NCI-H2029 treated with DMSO at 0.1 percent for 48 hours (cell line): ENCODE results near the gene THRA.

Experiments used
- DNase-seq: peaks from one replicate; lab custom pipeline; 2025; lab: John Stamatoyannopoulos, UW

The THRA gene

DNA sequence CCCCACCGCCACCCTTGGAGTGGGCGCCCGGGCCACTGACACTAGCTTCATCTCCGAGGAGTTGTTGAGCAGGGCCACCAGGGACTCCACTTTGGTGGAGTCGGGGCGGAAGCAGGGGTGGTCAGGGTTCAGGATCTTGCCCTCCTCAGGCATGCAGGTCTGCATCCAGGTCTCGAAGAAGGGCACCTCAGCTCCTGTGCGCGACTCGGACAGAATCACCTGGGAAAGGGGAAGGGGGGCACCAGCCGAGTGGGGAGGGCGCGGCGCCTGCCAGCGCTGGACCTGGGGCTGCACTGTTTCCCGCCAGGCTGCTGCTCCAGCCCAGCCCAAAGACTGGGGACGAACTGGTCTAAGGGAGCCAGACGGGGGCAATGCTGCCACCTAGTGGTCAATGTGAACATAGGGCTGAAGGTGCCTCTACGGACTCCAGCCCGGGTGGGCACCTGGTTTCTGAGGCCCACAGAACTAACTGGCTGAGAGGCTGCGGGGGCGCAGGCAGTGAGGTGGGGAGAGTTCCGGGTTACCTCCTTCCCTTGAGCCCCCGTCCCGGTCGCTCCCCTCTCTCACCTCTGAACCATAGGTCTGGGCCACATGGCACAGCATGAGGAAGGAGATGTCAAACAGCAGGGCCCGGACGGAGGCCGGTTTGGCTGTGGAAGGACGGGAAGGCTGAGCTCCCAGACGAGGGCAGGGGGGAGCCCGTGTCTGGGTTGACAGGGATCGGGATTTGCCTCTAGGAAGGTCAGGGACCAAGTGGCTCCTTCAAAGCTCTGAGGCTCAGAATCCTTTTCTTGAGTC, 35.8 kb upstream of the THRA start:
- DNase-seq: no peak

DNA sequence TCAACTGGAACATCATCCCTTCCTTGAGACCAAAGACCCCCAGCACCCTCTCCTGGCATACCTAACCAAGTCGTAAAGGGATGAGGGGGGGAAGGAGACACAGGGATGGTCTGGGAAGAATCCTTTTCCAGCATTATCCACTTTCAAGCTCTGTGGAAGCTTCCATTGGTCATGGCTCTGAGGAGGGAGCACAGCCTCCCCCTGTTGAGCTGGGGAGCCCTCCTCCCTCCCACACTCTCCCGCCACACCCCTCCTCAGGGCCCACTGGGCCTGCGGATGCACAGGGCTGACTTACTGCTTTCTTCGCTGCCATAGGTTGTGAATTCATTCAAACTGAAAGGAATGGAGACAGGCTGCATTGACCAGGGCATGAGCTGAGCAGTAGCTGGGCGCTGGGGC, 35.2 kb upstream of the THRA start:
- no peak for DNase-seq

DNA sequence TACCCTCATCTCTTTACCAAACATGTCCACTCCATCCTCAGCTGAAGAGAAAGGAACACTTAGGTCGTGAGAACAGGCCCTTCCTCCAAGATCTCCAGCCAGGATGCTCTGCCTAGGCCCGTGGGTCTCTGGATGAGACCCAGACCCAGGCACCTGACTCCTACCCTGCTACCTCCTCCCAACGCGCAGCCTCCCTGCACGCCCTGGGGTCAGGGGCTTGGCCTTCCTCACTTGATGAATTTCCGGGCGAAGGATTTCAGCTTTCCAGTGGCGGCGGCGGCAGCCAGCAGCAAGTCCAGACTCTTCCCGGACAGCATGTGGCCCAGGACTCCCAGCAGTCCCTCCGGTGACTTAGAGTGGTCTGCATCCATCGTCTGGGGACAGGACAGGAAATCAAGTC, 34.2 kb upstream of the THRA start:
- DNase-seq: no peak

DNA sequence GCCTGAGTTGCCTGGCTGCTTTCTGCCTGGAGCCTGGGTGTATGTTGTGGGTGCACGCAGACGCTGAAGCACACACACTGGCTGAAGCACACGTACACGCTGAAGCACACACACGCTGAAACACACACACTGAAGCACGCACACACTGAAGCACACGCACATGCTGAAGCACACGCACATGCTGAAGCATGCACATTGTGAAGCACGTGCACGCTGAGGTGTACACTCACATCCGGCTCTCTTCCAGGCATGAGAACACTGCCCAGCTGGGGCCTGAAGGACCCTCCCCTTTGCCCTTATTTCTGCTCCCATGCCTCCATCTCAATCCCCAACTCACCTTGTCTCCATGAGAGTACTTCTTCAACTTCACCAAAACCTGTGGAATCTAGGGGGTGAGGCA, 31.1 kb upstream of the THRA start:
- DNase-seq: no peak

DNA sequence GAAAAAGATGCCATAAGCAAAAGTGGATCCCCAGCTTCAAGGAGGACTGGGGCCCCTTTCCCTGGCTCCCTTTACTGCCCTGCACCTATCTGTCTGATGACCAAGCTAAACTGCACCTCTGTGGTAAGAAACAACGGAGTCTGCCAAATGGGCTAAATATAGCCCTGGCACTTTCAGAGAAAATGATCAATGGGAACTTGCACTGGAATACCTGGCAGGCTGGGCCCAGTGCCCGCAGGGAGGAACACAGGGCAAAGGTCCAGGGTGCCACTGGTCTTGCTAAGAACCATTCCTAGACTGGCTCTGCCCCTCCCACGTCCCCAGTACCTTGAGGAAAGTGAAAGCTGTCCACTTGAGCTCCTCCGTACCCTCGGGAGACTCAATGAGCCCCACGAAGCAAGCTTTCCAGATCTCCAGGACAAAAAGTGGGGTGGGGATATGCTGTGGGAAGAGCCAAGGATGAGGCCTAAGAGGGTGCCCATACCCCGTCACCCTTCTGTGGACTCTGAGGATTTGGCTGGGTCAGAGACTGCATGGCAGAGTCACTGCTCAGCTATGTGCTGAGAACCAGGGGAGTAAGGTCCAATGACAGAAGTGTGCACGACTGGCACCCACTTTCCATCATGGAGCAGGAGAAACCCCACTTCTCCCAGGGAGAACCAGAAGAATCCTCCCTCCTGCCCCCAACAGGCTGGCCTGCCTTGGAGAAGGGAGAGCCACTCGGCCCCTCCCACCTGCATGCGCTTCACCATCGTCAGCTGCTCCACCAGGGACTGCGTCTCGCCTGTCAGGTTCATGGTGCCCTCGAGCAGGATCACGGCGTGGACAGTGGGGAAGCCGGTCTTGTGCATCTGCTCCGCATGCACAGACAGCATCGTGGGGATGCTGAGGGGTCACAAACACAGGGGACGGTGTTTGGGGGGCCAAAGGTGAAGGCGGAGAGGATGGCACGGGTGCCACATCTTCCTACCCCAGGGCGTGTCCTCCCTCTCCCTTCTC, 30.1 kb upstream of the THRA start:
- no peak for DNase-seq

DNA sequence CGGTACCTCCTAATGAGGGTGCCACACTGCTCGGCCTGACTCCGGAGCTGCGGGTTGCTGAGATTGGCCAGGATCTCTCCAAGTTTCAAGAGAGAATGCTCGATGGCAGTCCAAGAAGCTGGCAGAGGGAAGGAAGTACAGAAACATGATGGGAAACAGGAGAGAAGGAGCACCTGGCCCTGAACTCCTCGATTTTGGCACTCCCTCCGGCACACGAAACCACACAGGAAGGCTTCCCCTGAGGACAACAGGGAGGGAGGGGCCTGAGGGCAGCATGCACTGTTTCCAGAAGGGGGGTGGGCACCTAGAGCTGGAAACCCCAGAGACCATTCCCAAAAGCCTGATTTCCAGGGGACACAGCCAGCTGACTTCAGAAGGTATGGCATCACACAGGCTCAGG, 29.4 kb upstream of the THRA start:
- DNase-seq: no peak

DNA sequence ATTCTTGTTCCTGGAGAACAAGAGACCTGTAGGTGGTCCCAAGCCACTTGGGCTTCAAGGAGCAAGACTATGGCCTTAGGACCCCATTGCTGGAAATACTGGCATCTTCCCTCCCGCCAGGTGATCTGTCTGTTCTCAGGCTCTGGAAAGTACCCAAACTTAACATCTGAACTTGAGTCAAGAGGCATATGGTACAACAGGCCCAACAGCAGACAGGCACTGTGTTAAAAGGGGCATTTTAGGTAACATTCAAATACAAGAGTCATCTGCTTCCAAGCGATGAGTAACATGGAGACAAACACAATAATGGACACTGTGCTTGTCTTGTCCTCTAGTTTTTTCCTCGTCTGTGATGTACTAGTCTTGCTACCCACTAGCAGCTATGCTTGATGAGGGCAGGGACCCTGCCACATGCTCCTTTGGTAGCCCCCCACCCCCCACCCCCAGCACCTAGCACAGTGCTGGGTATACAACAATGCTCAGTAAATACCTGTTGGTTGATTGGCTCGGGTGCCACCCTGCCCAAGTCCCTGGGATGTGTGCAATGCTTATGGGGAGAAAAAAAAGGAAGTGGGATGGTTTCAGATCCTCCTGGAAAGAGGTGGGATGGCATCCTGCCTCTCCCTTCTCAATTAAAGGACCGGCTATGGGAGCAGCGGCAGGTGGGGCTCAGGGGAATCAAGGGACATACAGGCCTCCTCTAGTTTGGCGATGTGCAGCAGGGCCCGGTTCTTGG, 28.2 kb upstream of the THRA start:
- no peak for DNase-seq

DNA sequence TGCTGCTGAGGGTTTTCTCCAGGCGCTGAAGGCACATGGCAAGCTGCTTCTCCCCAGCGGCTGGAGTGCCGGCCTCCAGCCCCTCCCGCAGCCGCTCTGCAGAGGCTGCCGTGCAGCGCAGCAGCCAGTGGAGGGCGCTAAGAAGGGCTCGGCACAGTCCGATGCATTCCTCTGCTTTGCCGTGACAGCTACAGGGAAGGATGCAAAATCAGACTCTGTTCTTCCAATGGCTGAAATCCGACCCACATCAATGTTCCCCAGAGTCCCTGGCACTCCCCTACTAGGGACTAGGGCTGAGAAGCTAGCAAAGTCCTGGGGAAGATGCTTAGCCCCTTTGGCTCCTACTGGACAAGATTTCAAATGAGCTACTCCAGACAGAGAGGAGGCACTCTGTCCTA, 27.6 kb upstream of the THRA start:
- no peak for DNase-seq

DNA sequence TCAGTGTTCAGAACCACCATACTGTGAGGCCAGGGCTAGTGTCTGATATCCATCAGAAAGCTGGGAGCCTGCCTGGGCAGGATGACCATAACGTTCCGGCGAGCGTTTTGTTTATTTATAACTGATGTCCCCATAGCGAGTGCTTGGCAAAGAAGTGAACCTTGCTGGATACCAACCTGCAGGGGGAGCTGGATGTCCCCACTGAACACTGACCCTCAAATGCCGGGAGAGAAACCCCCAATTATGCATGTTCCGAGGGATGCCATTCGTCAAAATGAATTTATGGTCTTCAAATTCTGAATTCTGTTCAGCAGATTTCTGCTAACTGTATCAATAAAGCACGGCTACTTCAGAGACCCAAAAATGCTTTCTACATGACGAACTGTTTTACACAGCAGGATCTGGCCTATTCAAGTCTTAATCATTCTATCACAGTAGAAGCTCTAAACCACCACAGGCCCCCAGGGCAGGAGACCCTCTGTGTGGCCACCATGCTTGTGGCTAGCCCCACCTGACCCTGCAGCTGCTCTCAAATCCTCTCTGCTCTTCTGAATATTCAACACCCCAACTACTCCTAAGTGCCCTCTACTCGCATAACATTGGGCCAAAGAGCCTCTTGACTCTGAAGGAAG, 23.8 kb upstream of the THRA start:
- no peak for DNase-seq

DNA sequence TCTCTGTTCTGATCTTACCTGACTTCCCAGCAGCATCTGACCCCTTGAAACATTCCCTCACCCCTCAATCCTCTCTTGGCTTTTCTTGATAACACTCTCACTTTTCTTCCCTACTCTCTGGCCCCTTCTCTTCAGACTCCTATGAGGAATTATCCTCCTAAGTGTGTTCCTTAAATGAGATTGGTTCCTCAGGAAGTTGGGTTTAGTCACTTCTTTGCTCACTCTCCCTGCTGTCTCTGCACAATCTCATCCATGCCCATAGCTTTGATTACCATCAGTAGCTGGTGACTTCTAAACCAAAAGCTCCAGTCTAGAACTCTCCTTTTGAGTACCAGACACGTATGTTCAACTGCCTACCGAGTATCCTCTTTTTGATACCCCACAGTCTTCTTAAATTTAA, 21.6 kb upstream of the THRA start:
- no peak for DNase-seq

DNA sequence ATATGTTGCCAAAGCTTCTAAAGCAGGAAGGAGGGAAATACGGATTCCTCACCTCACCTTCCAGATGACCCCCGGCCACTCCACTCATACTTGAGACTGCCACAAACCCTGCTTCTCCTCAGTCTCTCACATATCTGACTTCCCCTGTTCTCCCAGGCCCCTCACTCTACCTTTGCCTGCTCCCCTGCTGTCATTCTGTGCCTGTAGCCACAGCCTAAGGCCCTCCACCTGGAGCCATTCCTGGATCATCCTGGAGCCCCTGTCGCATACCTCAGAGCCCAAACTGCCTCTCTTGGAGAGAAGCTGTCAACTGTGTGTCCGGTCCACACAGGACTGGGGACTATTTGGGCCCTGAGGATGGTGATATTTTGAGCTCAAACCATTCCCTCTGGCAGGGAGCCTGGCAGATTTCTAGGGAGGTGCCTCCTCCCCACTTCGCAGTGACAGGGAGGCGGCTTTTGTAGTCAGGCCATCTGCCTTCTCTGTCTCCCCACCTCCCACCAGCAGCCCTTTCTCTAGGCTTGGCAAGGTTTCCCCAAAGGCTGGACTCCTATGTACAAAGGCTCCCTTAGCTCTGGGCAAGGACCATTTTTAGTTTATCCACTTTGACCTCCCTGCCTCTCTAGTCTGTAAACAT, 6.3 kb upstream of the THRA start:
- no peak for DNase-seq

DNA sequence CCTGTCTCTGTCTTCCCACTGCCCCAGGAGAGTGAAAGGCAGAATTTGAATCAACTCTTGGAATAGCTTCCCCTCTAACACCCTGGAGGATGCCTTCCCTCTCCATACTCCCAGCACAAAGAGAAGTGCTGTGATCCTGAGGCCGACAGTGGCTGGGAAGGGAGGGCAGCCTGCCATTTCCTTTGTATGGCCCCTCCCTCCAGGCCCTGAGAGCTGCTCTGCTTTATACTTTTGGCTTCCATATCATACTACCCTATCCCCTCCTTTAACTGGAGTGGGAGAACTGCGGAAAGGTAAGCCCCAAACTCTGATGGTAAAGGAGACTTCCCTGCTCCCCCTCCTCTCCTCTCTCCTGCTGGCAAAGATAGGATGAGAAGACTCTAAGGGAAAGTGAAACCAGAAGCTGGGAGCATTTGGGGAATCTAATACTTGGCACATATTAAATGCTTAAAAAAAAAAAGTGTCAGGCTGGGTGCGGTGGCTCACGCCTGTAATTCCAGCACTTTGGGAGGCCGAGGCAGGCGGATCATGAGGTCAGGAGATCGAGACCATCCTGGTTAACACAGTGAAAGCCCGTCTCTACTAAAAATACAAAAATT, 4.5 kb upstream of the THRA start:
- DNase-seq: no peak

DNA sequence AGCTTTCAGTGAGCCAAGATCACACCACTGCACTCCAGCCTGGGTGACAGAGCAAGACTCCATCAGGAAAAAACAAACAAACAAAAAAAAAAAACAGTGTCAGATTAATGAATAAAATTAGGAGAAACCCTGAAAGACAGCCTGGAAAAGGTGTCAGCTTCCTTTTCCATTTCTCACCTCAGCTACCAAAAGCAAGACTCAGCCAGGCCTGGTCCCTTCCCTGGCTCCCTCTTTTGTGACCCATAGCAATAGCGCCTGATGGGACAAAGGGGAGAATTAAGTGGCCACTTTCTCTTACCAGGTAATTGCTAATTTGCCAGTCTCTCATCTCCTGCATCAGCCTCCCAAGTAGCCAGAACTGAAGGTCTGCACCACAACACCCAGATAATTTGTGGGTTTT, 3.9 kb upstream of the THRA start:
- no peak for DNase-seq

DNA sequence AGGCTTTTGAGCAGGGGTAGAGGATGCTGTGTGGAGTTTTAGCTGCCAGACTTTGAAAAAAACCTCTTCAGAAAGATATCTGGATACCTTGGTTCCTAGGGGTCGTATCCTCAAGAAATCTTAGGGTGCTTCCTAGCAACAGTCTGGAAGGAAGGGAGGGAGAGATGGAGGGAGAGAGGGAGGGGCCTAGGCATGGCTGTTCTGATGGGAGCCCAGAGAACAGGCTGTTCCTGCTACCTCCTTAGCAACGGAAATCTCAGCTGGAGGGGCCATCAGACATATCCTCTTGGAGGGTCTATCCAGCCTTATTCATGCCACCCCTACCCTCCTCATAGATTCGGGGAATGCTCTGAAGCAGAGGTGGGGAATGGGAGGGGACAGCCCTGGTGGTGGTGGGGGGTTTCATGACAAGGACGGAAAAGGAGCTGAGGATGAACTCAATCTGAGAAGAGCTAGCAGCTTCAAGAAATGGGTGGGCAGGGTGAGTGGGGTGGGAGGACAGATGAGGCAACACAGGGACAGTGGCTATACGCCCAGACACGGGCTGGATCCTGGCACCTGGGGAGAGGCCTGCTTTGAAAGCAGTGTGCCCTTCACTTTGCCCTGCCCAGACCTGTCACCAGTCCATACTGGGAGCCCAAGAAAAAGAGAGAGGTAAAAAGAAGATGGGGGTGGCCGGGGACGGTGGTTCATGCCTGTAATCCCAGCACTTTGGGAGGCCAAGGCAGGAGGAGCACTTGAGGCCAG, 2.9 kb upstream of the THRA start:
- DNase-seq: no peak

DNA sequence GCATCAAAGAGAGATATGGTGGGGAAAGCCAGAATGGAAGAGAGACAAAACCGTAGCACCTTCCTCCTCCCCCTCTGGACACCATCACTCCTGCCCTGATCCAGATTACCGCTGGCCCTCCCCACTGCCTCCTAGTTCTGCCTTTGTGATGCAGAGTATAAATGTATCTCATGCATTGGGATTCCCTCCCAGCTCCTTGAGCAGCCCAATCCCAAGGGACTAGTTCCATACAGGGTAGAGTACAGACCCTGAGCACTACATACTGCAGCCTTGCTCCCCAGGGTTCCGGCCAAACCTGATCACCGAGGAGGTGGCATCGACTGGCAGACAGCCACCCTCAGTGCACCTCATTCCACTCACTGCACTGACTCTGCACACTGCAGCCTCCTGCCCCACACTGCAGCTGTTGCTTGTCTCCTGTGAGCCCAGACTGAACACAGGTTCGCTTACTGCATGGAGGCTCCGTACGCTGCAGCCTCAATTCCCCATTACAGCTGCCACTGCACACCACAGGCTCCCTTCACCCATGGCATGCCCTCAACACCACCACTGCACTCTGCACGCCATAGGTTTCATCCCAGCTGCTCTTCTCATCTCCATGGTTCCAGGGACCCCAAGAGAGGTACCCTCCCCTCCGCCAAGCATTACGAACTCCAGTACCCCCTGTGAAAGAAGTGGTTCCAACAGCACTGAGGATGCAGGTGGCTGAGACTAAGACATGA, 1.7 kb upstream of the THRA start:
- no peak for DNase-seq

DNA sequence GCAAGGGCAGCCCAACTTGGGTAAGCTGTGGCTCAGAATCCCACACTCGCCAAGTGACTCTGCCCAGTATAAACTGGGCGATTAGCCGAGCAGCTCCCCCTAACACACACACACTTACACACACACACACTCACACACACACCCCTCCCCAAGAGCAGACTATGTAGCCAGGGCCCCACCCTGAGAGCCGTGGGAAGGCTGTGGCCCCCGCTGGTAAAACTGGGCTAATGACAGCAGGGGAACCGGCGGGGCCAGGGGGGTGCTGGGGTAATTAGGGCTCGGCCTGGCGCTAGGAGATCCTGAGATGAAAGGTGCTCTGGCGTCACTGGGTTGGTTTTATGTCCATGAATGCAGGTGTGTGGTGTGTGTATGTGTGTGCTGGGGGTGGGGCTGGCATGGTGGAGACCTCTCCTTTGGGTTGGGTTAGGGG, 1.1 kb upstream of the THRA start:
- no peak for DNase-seq

DNA sequence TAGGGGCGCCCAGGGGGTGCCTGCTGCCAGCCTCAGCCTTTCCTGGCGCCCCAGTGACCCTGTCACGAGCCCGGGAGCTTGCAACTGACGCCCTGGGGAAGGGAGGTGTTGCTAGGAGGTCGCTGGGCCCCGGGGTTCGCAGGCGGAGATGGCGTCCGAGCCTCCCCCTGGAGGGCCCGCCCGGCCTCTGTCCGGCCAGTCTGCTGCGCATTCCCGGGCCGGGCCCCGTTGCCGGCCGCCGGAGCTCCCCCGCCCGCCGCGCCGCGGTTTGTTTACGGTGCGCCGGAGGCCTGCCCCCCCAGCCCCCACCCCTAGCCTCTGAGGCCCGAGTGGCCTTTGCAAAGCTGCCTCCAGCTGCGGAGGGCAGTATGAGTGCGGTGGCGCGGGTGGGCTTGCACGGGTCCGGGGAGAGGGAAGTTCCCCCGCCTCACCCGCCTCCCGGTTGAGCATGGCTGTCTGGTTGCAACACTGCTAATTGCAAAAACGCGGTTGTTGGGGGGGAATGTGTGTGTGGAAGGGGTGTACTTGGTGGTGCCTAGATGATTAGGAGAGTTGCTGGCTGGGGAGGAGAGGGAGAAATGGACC, 514 bp downstream of the THRA start:
- no peak for DNase-seq

DNA sequence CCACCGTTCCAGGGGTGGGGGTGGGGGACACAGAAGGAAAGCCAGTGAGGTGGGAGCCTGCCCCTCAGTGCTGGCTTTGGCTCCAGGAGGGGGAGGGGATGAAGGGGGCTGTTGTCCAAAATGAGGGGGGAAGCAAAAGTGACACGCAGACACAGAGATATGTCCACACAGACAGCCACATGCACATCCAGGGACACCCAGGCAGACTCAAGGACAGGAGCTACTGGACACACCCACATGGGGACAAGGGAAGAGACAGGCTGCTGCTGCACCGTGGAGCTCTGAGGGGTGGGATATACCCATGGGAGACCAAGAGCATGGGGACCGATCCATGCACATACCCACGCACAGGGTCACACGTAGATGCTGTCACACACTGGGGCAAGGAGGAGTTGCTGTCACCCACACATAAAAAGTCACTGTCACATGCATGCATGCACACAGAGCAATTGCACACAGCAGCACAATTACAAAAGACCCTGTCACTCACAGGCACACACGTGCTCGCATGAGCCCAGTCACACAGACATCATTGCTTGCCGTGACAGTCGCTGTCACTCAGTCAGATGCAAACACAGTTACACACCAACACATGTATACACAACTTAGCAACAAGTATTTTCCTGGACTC, 1.3 kb downstream of the THRA start:
- DNase-seq: no peak
